A673 (cell line): Measurements from ENCODE around the gene CDADC1.

Source experiments
- EZH2 ChIP-seq: fragments of 200-600 bp; sonication (generic); IDR thresholded peaks from 2 replicates; pipeline ENCODE4 v1.6.1; 2017; ENCODE audit warnings: borderline replicate concordance, low read depth, mild to moderate bottlenecking, mixed read lengths, antibody characterized with exemption, low read length; ENCODE audit not compliant: poor library complexity, severe bottlenecking
- TF ChIP-seq, protein P1 (sequence below): fragments of 300-800, 200-600 bp; sonication (generic); conservative IDR thresholded peaks from 2 replicates; pipeline ENCODE4 v1.5.1; 2017; ENCODE audit warnings: low read depth, mild to moderate bottlenecking, antibody characterized with exemption, low read length, moderate library complexity, mixed read lengths

GRCh38 chr13:49279112-49279511 lies 31.4 kb downstream of the CDADC1 start:
- TF ChIP-seq, protein P1, sequence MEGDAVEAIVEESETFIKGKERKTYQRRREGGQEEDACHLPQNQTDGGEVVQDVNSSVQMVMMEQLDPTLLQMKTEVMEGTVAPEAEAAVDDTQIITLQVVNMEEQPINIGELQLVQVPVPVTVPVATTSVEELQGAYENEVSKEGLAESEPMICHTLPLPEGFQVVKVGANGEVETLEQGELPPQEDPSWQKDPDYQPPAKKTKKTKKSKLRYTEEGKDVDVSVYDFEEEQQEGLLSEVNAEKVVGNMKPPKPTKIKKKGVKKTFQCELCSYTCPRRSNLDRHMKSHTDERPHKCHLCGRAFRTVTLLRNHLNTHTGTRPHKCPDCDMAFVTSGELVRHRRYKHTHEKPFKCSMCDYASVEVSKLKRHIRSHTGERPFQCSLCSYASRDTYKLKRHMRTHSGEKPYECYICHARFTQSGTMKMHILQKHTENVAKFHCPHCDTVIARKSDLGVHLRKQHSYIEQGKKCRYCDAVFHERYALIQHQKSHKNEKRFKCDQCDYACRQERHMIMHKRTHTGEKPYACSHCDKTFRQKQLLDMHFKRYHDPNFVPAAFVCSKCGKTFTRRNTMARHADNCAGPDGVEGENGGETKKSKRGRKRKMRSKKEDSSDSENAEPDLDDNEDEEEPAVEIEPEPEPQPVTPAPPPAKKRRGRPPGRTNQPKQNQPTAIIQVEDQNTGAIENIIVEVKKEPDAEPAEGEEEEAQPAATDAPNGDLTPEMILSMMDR = no peak
- TF ChIP-seq EZH2 = no peak
